ENCODE data around the gene GGCX. TPM values are rescaled to one million over a fixed set of nuclear protein-coding genes. Genes with fewer than 3 reads are reported as not detected.

The GGCX gene
- total and polyA plus RNA-seq, 2 of the 13 experiments (the other 11 are each of a cell fraction or from before 2014, with no cell fraction given), result 72.5 to 103 TPM

DNA sequence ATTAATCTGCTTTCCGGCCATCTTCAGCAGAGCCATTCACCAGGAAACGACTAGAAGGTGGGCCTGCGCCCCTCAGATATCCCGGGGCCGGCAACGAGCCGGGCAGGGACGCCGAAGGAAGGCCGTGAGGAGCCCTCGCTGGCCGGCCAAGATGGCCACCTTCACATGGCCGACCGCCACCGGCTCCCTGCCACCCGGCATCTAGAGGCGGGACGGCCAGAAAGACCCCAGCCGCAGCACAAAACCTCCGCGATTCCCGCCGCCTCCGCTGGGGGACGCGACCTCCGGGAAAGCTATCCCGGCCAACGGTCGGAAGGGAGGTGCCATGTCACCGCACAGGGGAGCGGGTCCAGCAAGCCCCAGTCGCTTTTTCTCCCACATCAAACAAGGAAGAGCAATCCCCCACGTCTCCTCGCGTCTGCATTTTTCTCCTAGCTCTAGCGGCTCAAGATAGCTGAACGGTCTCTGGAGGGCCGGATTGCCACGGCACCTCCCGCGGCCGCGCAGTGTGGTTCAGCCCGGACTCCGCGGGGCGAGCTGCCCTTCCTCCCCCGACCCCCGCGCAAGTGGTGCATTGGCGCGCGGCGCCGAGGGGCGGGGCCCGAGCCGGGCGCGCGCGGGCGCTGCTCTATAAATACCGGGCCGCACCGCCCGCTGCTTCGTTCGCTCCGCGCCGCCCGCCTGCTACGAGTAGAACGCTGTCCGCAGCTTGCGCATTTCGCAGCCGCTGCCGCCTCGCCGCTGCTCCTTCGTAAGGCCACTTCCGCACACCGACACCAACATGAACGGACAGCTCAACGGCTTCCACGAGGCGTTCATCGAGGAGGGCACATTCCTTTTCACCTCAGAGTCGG is 22.6 kb downstream of the GGCX start, which contains the start of gene MAT2A (continued):
- TF ChIP-seq HOMEZ (CRISPR knock-in tag; IDR thresholded peaks at IDR 0.05; ENCODE audit: low read depth), result no peak; the same call in none of the 2 replicates
- peak; percentile 74 for TF ChIP-seq HOXA3 (CRISPR knock-in tag; IDR thresholded peaks at IDR 0.05)
- TF ChIP-seq, protein P1, sequence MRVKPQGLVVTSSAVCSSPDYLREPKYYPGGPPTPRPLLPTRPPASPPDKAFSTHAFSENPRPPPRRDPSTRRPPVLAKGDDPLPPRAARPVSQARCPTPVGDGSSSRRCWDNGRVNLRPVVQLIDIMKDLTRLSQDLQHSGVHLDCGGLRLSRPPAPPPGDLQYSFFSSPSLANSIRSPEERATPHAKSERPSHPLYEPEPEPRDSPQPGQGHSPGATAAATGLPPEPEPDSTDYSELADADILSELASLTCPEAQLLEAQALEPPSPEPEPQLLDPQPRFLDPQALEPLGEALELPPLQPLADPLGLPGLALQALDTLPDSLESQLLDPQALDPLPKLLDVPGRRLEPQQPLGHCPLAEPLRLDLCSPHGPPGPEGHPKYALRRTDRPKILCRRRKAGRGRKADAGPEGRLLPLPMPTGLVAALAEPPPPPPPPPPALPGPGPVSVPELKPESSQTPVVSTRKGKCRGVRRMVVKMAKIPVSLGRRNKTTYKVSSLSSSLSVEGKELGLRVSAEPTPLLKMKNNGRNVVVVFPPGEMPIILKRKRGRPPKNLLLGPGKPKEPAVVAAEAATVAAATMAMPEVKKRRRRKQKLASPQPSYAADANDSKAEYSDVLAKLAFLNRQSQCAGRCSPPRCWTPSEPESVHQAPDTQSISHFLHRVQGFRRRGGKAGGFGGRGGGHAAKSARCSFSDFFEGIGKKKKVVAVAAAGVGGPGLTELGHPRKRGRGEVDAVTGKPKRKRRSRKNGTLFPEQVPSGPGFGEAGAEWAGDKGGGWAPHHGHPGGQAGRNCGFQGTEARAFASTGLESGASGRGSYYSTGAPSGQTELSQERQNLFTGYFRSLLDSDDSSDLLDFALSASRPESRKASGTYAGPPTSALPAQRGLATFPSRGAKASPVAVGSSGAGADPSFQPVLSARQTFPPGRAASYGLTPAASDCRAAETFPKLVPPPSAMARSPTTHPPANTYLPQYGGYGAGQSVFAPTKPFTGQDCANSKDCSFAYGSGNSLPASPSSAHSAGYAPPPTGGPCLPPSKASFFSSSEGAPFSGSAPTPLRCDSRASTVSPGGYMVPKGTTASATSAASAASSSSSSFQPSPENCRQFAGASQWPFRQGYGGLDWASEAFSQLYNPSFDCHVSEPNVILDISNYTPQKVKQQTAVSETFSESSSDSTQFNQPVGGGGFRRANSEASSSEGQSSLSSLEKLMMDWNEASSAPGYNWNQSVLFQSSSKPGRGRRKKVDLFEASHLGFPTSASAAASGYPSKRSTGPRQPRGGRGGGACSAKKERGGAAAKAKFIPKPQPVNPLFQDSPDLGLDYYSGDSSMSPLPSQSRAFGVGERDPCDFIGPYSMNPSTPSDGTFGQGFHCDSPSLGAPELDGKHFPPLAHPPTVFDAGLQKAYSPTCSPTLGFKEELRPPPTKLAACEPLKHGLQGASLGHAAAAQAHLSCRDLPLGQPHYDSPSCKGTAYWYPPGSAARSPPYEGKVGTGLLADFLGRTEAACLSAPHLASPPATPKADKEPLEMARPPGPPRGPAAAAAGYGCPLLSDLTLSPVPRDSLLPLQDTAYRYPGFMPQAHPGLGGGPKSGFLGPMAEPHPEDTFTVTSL (CRISPR knock-in tag; IDR thresholded peaks at IDR 0.05; ENCODE audit: borderline replicate concordance), result peak; percentile 71
- TF ChIP-seq DR1 (CRISPR knock-in tag; IDR thresholded peaks at IDR 0.05), result peak; percentile 57
- peak; percentile 63 for TF ChIP-seq IKZF4 (CRISPR knock-in tag; IDR thresholded peaks at IDR 0.05; ENCODE audit: borderline replicate concordance, low read depth, not compliant biosample characterization)
- TF ChIP-seq ZFP1 (CRISPR knock-in tag; IDR thresholded peaks at IDR 0.05), result no peak; the same call in 1 of the 2 replicates
- TF ChIP-seq ZBTB8A (CRISPR knock-in tag; IDR thresholded peaks at IDR 0.05; ENCODE audit: borderline replicate concordance, low read depth), result peak; percentile 85; the same call in 1 of the 2 replicates
- TF ChIP-seq ZNF674 (CRISPR knock-in tag; IDR thresholded peaks at IDR 0.05; ENCODE audit: low read depth), result peak; percentile 78
- peak; percentile 71 for TF ChIP-seq ZNF687 (CRISPR knock-in tag; IDR thresholded peaks at IDR 0.05)
- peak; percentile 50 for TF ChIP-seq ZNF296 (CRISPR knock-in tag; conservative IDR thresholded peaks at IDR 0.05)
- 0 out of 2 replicates have a peak, but pooled peaks have one; percentile 17 for TF ChIP-seq ZNF432 (CRISPR knock-in tag; IDR thresholded peaks at IDR 0.05; ENCODE audit: borderline replicate concordance)
- TF ChIP-seq NFATC3 (CRISPR knock-in tag; IDR thresholded peaks at IDR 0.05), result peak; percentile 95; the same call in 1 of the 2 replicates
- TF ChIP-seq ZNF598 (CRISPR knock-in tag; IDR thresholded peaks at IDR 0.05; ENCODE audit: borderline replicate concordance), result peak; percentile 88
- no peak for TF ChIP-seq NFE2 (CRISPR knock-in tag; IDR thresholded peaks at IDR 0.05)

Measured in HepG2 (cell line).